Lower leg skin (tissue), 4 donors: ENCODE data around the gene APOL6. TPM values are rescaled to one million over a fixed set of nuclear protein-coding genes. Genes with fewer than 3 reads are reported as not detected.

Experiments
- DNase-seq, 2 donors: peaks; one replicate each; pipeline ENCODE4 v3.0.0-alpha.2; 2019; ENCODE audit warnings: low spot score in 2 of 2
- H3K4me3 ChIP-seq: fragments of 200-600 bp; sonication (generic); 2 replicates; pipeline ENCODE4 v1.5.1; 2017; ENCODE audit warnings: mild to moderate bottlenecking, low read depth; ENCODE audit not compliant: poor library complexity, severe bottlenecking
- CTCF ChIP-seq, 3 donors: fragments of 450-650 bp; IDR thresholded peaks; one replicate each; pipeline ENCODE4 v1.5.1; 2016; ENCODE audit warnings: antibody characterized with exemption in 3 of 3, mild to moderate bottlenecking in 3 of 3, moderate library complexity in 2 of 3
- POLR2A ChIP-seq, 2 donors: fragments of 450-650 bp; IDR thresholded peaks; one replicate each; pipeline ENCODE4 v1.6.1; 2016 to 2017; ENCODE audit warnings: antibody characterized with exemption in 2 of 2, mild to moderate bottlenecking in 1 of 2, moderate library complexity in 1 of 2
- WGBS, 2 donors: methylation state at CpG; one replicate each; pipeline ENCODE4 v1.1.5; 2018; 5-methylcytosine and 5-hydroxymethylcytosine counted together
- intact Hi-C: fragments of 100-400 bp; cut with DNase I; formaldehyde crosslinking; loops from one replicate; pipeline ENCODE4 v1.15.0; 2023; ENCODE audit warnings: low total_unique reads
- total RNA-seq, 4 donors: library from RNA; depleted of rRNA; stranded (reverse); fragments of >200 nt; gene quantifications; one replicate each; pipeline ENCODE4 v1.1.0, GENCODE V29; 2016

APOL6 gene
- total RNA-seq, 4 donors from 2014 or later, result 3.0 to 3.9 (median 3.8) TPM

GRCh38 chr22:35609261-35609660, 39.0 kb upstream of the APOL6 start:
- 87 to 92% methylated on average over 9 of the region's 9 CpGs for WGBS, 2 donors
- intact Hi-C loops, result no loop called here
- no peak for DNase-seq
- TF ChIP-seq CTCF (IDR thresholded peaks at IDR 0.05) (no peak), POLR2A (IDR thresholded peaks at IDR 0.05) (no peak)
- H3K4me3 ChIP-seq, result no peak overlapping the region

GRCh38 chr22:35609761-35610160, 38.5 kb upstream of the APOL6 start:
- 85 to 94% methylated on average over 4 of the region's 4 CpGs for WGBS, 2 donors
- H3K4me3 ChIP-seq, result no peak overlapping the region
- no peak for TF ChIP-seq POLR2A (IDR thresholded peaks at IDR 0.05)
- TF ChIP-seq CTCF (IDR thresholded peaks at IDR 0.05), result no peak
- intact Hi-C loops, result no loop called here
- no peak for DNase-seq

GRCh38 chr22:35610741-35611140, 37.5 kb upstream of the APOL6 start:
- no peak overlapping the region for H3K4me3 ChIP-seq
- TF ChIP-seq CTCF (IDR thresholded peaks at IDR 0.05) (no peak), POLR2A (IDR thresholded peaks at IDR 0.05) (no peak)
- 80 to 86% methylated on average over 10 of the region's 10 CpGs for WGBS, 2 donors
- intact Hi-C loops, result no loop called here
- no peak for DNase-seq

GRCh38 chr22:35611200-35611890, 36.9 kb upstream of the APOL6 start:
- DNase-seq, result no peak
- no peak for TF ChIP-seq CTCF (IDR thresholded peaks at IDR 0.05)
- no peak for TF ChIP-seq POLR2A (IDR thresholded peaks at IDR 0.05)
- intact Hi-C loops, result no loop called here
- 93% methylated on average over 6 of the region's 6 CpGs for WGBS, 2 donors
- no peak overlapping the region for H3K4me3 ChIP-seq

GRCh38 chr22:35611891-35612576, 36.2 kb upstream of the APOL6 start:
- TF ChIP-seq CTCF (IDR thresholded peaks at IDR 0.05) (no peak), POLR2A (IDR thresholded peaks at IDR 0.05) (no peak)
- intact Hi-C loops, result no loop called here
- H3K4me3 ChIP-seq, result no peak overlapping the region
- 77 to 80% methylated on average over 8 of the region's 8 CpGs for WGBS, 2 donors
- no peak for DNase-seq
